Thyroid gland (tissue), 4 donors: ENCODE data around the gene ADCY1.

ENCODE experiments used
- CTCF ChIP-seq, 6 experiments: fragments of 200-600 bp in 3 of 6; fragments of 450-650 bp in 3 of 6; sonication (generic) in 3 of 6; IDR thresholded peaks; one replicate each; pipeline ENCODE4 v1.5.1; 2016 to 2019; ENCODE audit warnings: antibody characterized with exemption in 6 of 6, mild to moderate bottlenecking in 2 of 6, inconsistent platforms in 1 of 6, moderate library complexity in 1 of 6
- POLR2A ChIP-seq, 2 donors: fragments of 450-650 bp; IDR thresholded peaks; one replicate each; pipeline ENCODE4 v1.6.1; 2017; ENCODE audit warnings: antibody characterized with exemption in 2 of 2, mild to moderate bottlenecking in 2 of 2, moderate library complexity in 1 of 2

- TF ChIP-seq CTCF (IDR thresholded peaks at IDR 0.05) (no peak), POLR2A (IDR thresholded peaks at IDR 0.05) (no peak)
These were observed 130.5 kb downstream of the ADCY1 start for GRCh38 chr7:45704683-45705016.
